Measurements from ENCODE around the gene RAB3A. TPM values are rescaled to one million over a fixed set of nuclear protein-coding genes. Genes with fewer than 3 reads are reported as not detected.

RAB3A gene
- total and polyA plus RNA-seq, 9 of the 15 experiments (the other 6 are each of a cell fraction or from before 2014, with no cell fraction given) = 0.17 to 5.1 (median 0.90) TPM; not detected in 1

GRCh38 chr19:18208098-18208951, 4.5 kb upstream of the RAB3A start (continued):
- TF ChIP-seq RBM25 (IDR thresholded peaks at IDR 0.05; ENCODE audit: low read depth, low read length, severe bottlenecking) = peak; percentile 81
- TF ChIP-seq HDAC8 (tag; IDR thresholded peaks at IDR 0.05) = no peak
- TF ChIP-seq HCFC1 (IDR thresholded peaks at IDR 0.05; ENCODE audit: low read depth, low read length) = no peak

GRCh38 chr19:18206018-18206417, 2.2 kb upstream of the RAB3A start:
- H3K36me3 ChIP-seq (ENCODE audit: control insufficient read depth, insufficient read depth, low read length) = peaks cover 12% of the 10 kb centered on the region; the same call in 1 of the 3 replicates
- ATAC-seq = no peak
- CTCF ChIA-PET (ENCODE audit: low intra/inter-chr PET ratio) = interaction anchor here (0.5 to 1.1 kb wide), 2 partner anchors 70 to 117 kb away, joined by 3 to 4 read pairs; partner anchors contain the start of gene LSM4
- H3K9me3 ChIP-seq (replicated peaks; ENCODE audit: control insufficient read depth, insufficient read depth, low read depth, low read length) = no peaks in the 10 kb centered on the region
- no peak overlapping the region; the same call in 1 of the 2 replicates for H3K4me2 ChIP-seq (ENCODE audit: insufficient read depth, low read length)
- H3K27me3 ChIP-seq (ENCODE audit: control insufficient read depth in 2 of 2, insufficient read depth in 2 of 2, low read length in 2 of 2) = no peaks in the 10 kb centered on the region; a peak in 1 of 5 replicates
- 85% methylated on average over 12 of the region's 12 CpGs for WGBS (ENCODE audit: insufficient coverage, low coverage, missing lambda C conversion rate)
- no peak for DNase-seq (ENCODE audit: extremely low read depth in 1 of 4, low spot score in 3 of 4)
- TF ChIP-seq ZBTB33 (CRISPR knock-in tag; IDR thresholded peaks at IDR 0.05) = peak; percentile 57
- no peak for TF ChIP-seq ARID1B (IDR thresholded peaks at IDR 0.05)
- no peak for TF ChIP-seq TFAM (CRISPR knock-in tag; conservative IDR thresholded peaks at IDR 0.05)
- TF ChIP-seq SIN3A (IDR thresholded peaks at IDR 0.05; ENCODE audit: borderline replicate concordance in 2 of 2, control insufficient read depth in 1 of 2, low read depth in 2 of 2, low read length in 2 of 2) = no peak
- H3K9ac ChIP-seq (ENCODE audit: insufficient read depth in 1 of 2, low read depth in 2 of 2, low read length in 2 of 2) = peak overlapping the region; percentile 86 to 95; a peak in 3 of 4 replicates
- H3K27ac ChIP-seq (ENCODE audit: extremely low read depth, low read depth, low read length) = peak overlapping the region; percentile 86; the same call in 1 of the 3 replicates
- POLR2A ChIA-PET = interaction anchor here (0.6 to 3.5 kb wide), 8 partner anchors 8 to 372 kb away, joined by 3 to 13 read pairs (median 4); partner anchors contain the start of genes GDF15, JUND and MPV17L2
- peaks cover 25% of the 10 kb centered on the region for H3K79me2 ChIP-seq (ENCODE audit: control insufficient read depth, insufficient read depth, low read length)
- H4K20me1 ChIP-seq (replicated peaks; ENCODE audit: control insufficient read depth, insufficient read depth, low read length) = no peaks in the 10 kb centered on the region; the same call in 1 of the 2 replicates
- peak overlapping the region; percentile 86; the same call in 1 of the 2 replicates for H2AFZ ChIP-seq (ENCODE audit: low read depth, low read length)
- BruUV-seq (replicated peaks) = no TSS peak
- FAIRE-seq = no peak
- H3K4me1 ChIP-seq (replicated peaks in 1 of 2; ENCODE audit: control insufficient read depth in 2 of 2, insufficient read depth in 2 of 2, low read length in 2 of 2) = peaks cover 14 to 45% of the 10 kb centered on the region in 2 experiments; a peak in 4 of 5 replicates
- intact Hi-C loops (cut with micrococcal nuclease) (loop anchor here (5.0 kb wide), 1 partner anchor 121 kb away; no protein-coding TSS in a partner anchor), in situ Hi-C loops (cut with MboI) (loop anchor here (5.0 kb wide), 1 partner anchor 46 kb away; no protein-coding TSS in a partner anchor)
- no peak overlapping the region for H3K4me3 ChIP-seq
- no peaks in the 10 kb centered on the region for H3K9me1 ChIP-seq (ENCODE audit: control insufficient read depth, insufficient read depth, low read length)
